DND-41 (cell line): ENCODE measurements around the gene CELF5.

Source experiments
- ATAC-seq: fragments of 200-7000 bp; cut with Tn5 transposase; 3 replicates; pipeline ENCODE4 v1.9.1; 2021; ENCODE audit warnings: low read depth; ENCODE audit not compliant: insufficient read depth
- DNase-seq: peaks from one replicate; pipeline ENCODE4 v3.0.0-alpha.2; 2020
- H2AFZ ChIP-seq: 2 replicates; pipeline ENCODE4 v1.6.0; 2012; ENCODE audit warnings: low read depth, low read length
- H3K27ac ChIP-seq: 2 replicates; pipeline ENCODE4 v1.5.1; 2012; ENCODE audit warnings: low read length, inconsistent platforms
- H3K27me3 ChIP-seq: fragments of 200-600 bp; sonication (generic); 2 replicates; pipeline ENCODE4 v1.6.0; 2012; ENCODE audit warnings: low read length, mild to moderate bottlenecking, inconsistent platforms; ENCODE audit not compliant: insufficient read depth, poor library complexity
- H3K36me3 ChIP-seq: 2 replicates; pipeline ENCODE4 v1.5.1; 2012; ENCODE audit warnings: low read length, inconsistent platforms; ENCODE audit not compliant: insufficient read depth
- H3K4me1 ChIP-seq: 2 replicates; pipeline ENCODE4 v1.5.1; 2012; ENCODE audit warnings: mild to moderate bottlenecking, low read length; ENCODE audit not compliant: insufficient read depth
- H3K4me2 ChIP-seq: 2 replicates; pipeline ENCODE4 v1.6.0; 2012; ENCODE audit warnings: mild to moderate bottlenecking, moderate library complexity, low read length, inconsistent platforms; ENCODE audit not compliant: insufficient read depth
- H3K4me3 ChIP-seq, 2 experiments: fragments of 200-600 bp in 1 of 2; shearing (Covaris generic) in 1 of 2; 2 replicates each; pipeline ENCODE4 v1.5.1; 2012 to 2016; ENCODE audit warnings: inconsistent platforms in 2 of 2, low read length in 2 of 2, mild to moderate bottlenecking in 2 of 2, low read depth in 1 of 2, moderate library complexity in 1 of 2
- H3K79me2 ChIP-seq: 2 replicates; pipeline ENCODE4 v1.6.0; 2012; ENCODE audit warnings: low read length, inconsistent platforms; ENCODE audit not compliant: insufficient read depth
- H3K9ac ChIP-seq: 2 replicates; pipeline ENCODE4 v1.6.0; 2012; ENCODE audit warnings: low read depth, mild to moderate bottlenecking, inconsistent platforms, low read length, moderate library complexity
- H3K9me3 ChIP-seq: 2 replicates; pipeline ENCODE4 v1.5.1; 2012; ENCODE audit warnings: low read length, moderate library complexity, mild to moderate bottlenecking, inconsistent platforms; ENCODE audit not compliant: insufficient read depth, severe bottlenecking
- H4K20me1 ChIP-seq: 2 replicates; pipeline ENCODE4 v1.6.0; 2012; ENCODE audit warnings: low read length; ENCODE audit not compliant: insufficient read depth
- EZH2 ChIP-seq: IDR thresholded peaks from 3 replicates; pipeline ENCODE4 v1.6.1; 2012; ENCODE audit warnings: borderline replicate concordance, low read depth, mild to moderate bottlenecking, moderate library complexity, low read length, inconsistent platforms; ENCODE audit not compliant: severe bottlenecking
- TF ChIP-seq, protein P1 (sequence below): IDR thresholded peaks from 2 replicates; pipeline ENCODE4 v1.5.1; 2012; ENCODE audit warnings: borderline replicate concordance, low read length, moderate library complexity, mild to moderate bottlenecking; ENCODE audit not compliant: poor library complexity, severe bottlenecking; ENCODE audit errors: extremely low read depth

The CELF5 gene

DNA sequence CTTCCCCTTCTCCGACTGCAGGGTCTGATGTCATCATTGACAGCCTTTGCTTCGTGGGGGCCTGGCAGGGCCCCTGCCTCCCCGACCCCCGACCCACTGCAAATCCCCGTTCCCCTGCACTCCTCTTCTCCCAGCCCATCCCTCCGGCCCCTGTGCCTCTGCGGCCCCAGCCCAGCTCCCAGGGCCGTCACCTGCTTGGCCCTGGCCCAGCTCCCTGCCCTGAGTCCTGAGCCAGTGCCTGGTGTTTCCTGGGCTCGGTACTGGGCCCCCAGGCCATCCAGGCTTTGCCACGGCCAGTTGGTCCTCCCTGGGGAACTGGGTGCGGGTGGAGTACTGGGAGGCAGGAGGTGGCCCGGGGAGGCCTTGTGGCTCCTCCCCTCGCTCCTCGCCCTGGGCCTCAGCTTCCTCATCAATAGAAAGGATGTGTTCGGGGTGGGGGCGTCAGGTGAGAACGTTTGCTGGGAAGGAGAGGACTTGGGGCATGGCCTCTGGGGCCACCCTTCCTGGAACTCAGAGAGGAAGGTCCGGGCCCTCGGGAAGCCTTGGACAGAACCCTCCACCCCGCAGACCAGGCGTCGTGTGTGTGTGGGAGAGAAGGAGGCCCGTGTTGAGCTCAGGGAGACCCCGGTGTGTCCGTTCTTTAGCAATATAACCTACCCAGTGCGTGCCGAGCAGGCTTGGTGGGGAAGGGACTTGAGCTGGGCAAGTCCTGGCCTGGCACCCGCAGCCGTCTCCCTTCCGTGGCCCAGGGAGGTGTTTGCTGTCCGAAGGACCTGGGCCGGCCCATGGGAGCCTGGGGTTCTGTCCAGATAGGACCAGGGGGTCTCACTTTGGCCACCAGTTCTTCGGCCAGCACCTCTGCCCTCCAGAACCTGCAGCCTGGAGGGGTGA, 15.9 kb upstream of the CELF5 start:
- no peak for TF ChIP-seq EZH2
- TF ChIP-seq, protein P1, sequence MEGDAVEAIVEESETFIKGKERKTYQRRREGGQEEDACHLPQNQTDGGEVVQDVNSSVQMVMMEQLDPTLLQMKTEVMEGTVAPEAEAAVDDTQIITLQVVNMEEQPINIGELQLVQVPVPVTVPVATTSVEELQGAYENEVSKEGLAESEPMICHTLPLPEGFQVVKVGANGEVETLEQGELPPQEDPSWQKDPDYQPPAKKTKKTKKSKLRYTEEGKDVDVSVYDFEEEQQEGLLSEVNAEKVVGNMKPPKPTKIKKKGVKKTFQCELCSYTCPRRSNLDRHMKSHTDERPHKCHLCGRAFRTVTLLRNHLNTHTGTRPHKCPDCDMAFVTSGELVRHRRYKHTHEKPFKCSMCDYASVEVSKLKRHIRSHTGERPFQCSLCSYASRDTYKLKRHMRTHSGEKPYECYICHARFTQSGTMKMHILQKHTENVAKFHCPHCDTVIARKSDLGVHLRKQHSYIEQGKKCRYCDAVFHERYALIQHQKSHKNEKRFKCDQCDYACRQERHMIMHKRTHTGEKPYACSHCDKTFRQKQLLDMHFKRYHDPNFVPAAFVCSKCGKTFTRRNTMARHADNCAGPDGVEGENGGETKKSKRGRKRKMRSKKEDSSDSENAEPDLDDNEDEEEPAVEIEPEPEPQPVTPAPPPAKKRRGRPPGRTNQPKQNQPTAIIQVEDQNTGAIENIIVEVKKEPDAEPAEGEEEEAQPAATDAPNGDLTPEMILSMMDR = no peak
- no peaks in the 10 kb centered on the region for H3K4me1 ChIP-seq
- H3K36me3 ChIP-seq = peaks cover 55% of the 10 kb centered on the region

DNA sequence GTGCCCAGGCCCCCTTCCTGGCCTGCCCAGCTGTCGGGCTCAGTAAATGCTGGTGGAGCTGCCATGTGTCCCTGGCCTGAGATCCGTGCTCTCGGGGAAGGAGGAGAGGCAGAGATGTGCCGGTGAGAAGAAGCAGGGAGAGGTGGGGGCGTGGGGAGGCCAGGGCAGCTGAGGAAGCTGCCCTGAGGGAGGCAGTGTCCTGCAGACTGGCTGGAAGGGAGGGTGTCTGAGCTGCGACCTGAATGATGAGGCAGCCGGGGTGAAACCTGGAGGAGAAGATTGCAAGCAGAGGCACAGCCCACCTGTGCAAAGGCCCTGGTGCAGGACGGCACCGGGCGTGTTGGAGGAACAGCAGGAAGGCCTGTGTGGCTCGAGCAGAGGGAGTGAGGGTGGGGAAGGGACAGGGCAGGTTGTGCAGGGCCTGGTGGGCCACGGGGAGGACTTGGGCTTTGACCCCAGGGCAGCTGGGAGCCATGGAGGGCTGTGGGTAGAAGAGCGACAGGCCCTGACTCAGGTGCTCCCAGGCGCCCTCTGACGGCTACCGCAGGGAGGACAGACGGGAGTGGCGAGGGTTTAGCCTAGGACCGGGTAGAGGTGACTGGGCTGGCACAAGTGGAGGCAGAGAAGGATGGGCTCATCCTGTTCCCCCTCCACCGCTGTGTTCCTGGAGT, 14.0 kb upstream of the CELF5 start:
- Histone ChIP-seq H3K9me3 (no peaks in the 10 kb centered on the region), H3K27ac (no peak overlapping the region), H3K36me3 (peaks cover 36% of the 10 kb centered on the region), H3K79me2 (no peaks in the 10 kb centered on the region), H3K4me3 (no peak overlapping the region), H3K9ac (no peak overlapping the region), H3K4me1 (no peaks in the 10 kb centered on the region), H4K20me1 (no peaks in the 10 kb centered on the region), H3K27me3 (no peaks in the 10 kb centered on the region), H3K4me2 (no peak overlapping the region), H2AFZ (no peak overlapping the region)
- ATAC-seq (peak; percentile 85), DNase-seq (peak; percentile 68)
- TF ChIP-seq EZH2 = no peak
- TF ChIP-seq, protein P1 = peak; percentile 78

More for the DNA sequence above, 15.9 kb upstream of the CELF5 start:
- Histone ChIP-seq H3K9me3 (no peaks in the 10 kb centered on the region), H3K4me3 (no peak overlapping the region), H3K27ac (no peak overlapping the region), H2AFZ (no peak overlapping the region), H4K20me1 (no peaks in the 10 kb centered on the region; the same call in 1 of the 2 replicates), H3K9ac (no peak overlapping the region), H3K27me3 (no peaks in the 10 kb centered on the region), H3K79me2 (no peaks in the 10 kb centered on the region), H3K4me2 (no peak overlapping the region)
- no peak for DNase-seq
- ATAC-seq = no peak

DNA sequence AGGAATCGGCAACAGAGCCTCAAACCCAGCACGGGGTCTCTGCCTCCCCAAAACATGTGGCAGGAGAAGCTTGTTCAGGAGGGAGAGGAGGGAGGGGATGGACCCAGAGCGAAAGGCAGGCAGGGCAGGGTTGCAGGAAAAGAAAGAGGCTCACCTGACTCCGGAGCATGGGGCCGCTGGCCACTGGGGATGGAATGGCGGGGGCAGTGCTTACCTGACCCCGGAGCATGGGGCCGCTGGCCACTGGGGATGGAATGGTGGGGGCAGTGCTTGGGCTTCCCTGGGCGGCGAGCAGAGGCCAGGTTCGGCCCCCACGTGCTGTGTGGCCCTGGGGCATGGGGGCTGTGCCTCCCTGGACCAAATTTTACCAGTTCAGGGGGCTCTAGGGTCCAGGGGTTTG, 13.3 kb upstream of the CELF5 start:
- Histone ChIP-seq H3K4me2 (no peak overlapping the region), H3K4me3 (no peak overlapping the region), H2AFZ (no peak overlapping the region), H3K79me2 (no peaks in the 10 kb centered on the region), H3K9me3 (no peaks in the 10 kb centered on the region), H3K27me3 (no peaks in the 10 kb centered on the region), H3K36me3 (peaks cover 31% of the 10 kb centered on the region), H3K9ac (no peak overlapping the region), H3K27ac (no peak overlapping the region), H4K20me1 (no peaks in the 10 kb centered on the region), H3K4me1 (no peaks in the 10 kb centered on the region)
- ATAC-seq (no peak), DNase-seq (no peak)
- TF ChIP-seq, protein P1 = no peak
- no peak for TF ChIP-seq EZH2
